Natural killer cell treated with Interleukin-12 subunit alpha and Interleukin-12 subunit beta and Interleukin-15 and Interleukin-18, amount 100 ng/mL, for 72 hours (primary cell): ENCODE results near the gene ANO4. TPM values are rescaled to one million over a fixed set of nuclear protein-coding genes. Genes with fewer than 3 reads are reported as not detected.
"Not testable (repeated sequence)": the region's sequence is repeated elsewhere in the genome, so short reads cannot be mapped to it uniquely, and the experiment has no call there.

ENCODE experiments used
- ATAC-seq, 2 donors: fragments of 150-1000 bp; cut with Tn5 transposase in 1 of 2; sonication (Bioruptor Pico), chemical (Tn5 transposase) in 1 of 2; 2 replicates each; pipeline ENCODE4 v1.10.0; 2021
- DNase-seq: peaks from one replicate; pipeline ENCODE4 v3.0.0; 2022; ENCODE audit warnings: low spot score
- H3K27ac Mint-ChIP-seq, 2 donors: 1 replicate in 1 of 2; 2 replicates in 1 of 2; pipeline ENCODE4 v1.8.0; 2022; ENCODE audit warnings: mixed read lengths in 2 of 2, mild to moderate bottlenecking in 1 of 2, moderate library complexity in 1 of 2
- H3K27me3 Mint-ChIP-seq, 2 donors: 1 replicate in 1 of 2; 2 replicates in 1 of 2; pipeline ENCODE4 v1.8.0; 2022; ENCODE audit warnings: mixed read lengths in 2 of 2
- H3K36me3 Mint-ChIP-seq: one replicate; pipeline ENCODE4 v1.8.0; 2022; ENCODE audit warnings: mixed read lengths
- H3K4me1 Mint-ChIP-seq, 2 donors: 1 replicate in 1 of 2; 2 replicates in 1 of 2; pipeline ENCODE4 v1.8.0; 2022; ENCODE audit warnings: low read depth in 2 of 2, mixed read lengths in 2 of 2, mild to moderate bottlenecking in 1 of 2
- H3K4me3 Mint-ChIP-seq: one replicate; pipeline ENCODE4 v1.8.0; 2022; ENCODE audit warnings: mixed read lengths
- H3K9me3 Mint-ChIP-seq: 2 replicates; pipeline ENCODE4 v1.8.0; 2022; ENCODE audit warnings: mixed read lengths
- total RNA-seq, 2 donors: library from RNA; stranded (reverse); gene quantifications; one replicate each; pipeline ENCODE4 v1.2.3, GENCODE V29; 2022

Gene ANO4
- total RNA-seq, 2 donors from 2014 or later = not detected

DNA sequence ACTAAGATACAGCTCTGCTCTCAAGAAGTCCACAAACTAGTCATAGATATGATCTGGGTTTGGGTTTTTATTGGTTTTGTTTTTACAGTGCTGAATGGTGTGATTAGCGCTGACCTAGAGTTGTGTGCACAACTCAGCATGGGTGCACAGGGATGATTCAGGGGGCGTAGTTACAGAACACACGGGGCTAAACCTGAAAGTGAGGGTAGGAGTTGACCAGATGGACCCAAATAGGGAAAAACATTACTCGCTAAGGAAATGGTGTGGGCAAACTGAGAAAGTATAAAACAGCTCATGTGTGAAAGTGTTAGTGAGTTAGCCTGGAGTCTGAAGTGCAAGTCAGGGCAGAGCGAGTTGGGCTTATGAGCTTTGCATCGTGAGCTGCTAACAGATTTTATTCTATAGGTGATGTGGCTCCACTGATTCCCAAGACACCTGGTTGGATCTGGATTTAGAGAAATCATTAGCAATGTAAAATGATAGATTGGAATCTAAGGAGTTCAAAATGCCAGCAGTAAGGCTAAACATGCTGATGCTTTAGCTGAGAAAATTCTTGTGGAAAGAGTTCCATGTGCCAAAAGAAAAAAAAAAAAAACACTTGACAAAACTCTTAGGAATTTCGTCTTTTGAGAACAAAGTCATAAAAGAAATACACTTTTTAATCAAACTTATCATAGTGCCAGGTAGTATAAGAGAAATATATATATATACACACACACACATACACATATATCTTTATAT is 280.5 kb downstream of the ANO4 start:
- no peak for ATAC-seq
- H3K4me1 Mint-ChIP-seq = no peaks in the 10 kb centered on the region
- H3K27me3 Mint-ChIP-seq = no peaks in the 10 kb centered on the region
- no peak overlapping the region for H3K27ac Mint-ChIP-seq
- DNase-seq = no peak
- H3K9me3 Mint-ChIP-seq = peaks cover 10% of the 10 kb centered on the region
- no peaks in the 10 kb centered on the region for H3K36me3 Mint-ChIP-seq
- H3K4me3 Mint-ChIP-seq = no peak overlapping the region

DNA sequence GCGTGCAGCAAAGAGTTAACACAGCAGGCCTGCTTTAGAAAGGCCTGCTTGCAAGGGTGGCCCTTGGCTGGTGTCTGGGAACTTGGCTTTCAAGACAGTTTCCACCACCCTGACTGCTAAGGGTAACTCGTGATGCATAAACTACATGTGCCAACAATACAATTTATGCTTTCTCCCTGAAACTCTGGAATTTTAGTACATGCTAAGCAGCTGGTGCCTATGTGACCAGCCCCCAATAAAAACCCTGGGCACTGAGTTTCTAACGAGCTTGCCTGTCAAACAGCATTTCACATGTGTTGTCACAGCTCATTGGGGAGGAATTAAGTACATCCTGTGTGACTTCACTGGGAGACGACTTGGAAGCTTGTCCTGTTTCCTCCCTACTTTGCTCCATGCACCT is 282.3 kb downstream of the ANO4 start:
- no peaks in the 10 kb centered on the region for H3K27me3 Mint-ChIP-seq
- peaks cover 4% of the 10 kb centered on the region for H3K9me3 Mint-ChIP-seq
- no peak for ATAC-seq
- no peaks in the 10 kb centered on the region for H3K4me1 Mint-ChIP-seq
- H3K4me3 Mint-ChIP-seq = no peak overlapping the region
- H3K27ac Mint-ChIP-seq = no peak overlapping the region
- DNase-seq = no peak
- no peaks in the 10 kb centered on the region for H3K36me3 Mint-ChIP-seq

DNA sequence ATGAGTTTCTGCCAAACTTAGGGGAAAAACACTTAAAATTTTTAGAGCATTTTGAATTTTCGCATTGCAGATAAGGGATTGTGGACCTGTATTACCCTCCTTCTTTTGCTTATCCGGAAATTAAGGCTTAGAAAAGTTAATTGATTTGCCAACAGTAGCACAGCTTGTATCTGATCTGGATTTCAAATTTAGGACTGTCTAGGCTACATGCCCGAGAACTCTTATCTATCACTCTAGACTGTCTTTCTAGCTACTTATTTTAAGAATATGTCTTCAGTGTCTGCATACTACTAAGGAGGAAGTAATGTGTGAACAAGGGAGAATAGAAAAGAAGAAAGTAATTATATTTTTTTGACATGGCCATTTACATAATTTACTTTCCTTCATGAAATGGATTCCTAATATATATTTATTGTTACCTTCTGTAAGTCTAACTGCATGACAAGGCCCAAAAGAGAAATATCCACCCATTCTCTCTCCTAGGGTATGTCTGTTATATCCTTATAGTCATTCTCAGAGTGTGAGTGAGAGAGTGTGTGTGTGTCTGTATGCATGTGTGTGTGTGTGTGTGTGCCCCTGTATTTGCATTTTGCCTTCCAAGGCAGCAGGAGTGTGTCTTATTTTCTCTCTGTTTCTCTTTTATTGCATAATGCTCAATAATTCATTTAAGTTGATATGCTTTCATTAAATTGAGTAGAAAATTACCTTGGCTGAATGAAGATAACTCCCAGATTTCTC is 283.4 kb downstream of the ANO4 start:
- Mint-ChIP-seq H3K4me1 (no peaks in the 10 kb centered on the region), H3K27me3 (no peaks in the 10 kb centered on the region), H3K36me3 (no peaks in the 10 kb centered on the region), H3K9me3 (peaks cover 3% of the 10 kb centered on the region), H3K27ac (no peak overlapping the region), H3K4me3 (no peak overlapping the region)
- no peak for ATAC-seq
- DNase-seq = no peak

DNA sequence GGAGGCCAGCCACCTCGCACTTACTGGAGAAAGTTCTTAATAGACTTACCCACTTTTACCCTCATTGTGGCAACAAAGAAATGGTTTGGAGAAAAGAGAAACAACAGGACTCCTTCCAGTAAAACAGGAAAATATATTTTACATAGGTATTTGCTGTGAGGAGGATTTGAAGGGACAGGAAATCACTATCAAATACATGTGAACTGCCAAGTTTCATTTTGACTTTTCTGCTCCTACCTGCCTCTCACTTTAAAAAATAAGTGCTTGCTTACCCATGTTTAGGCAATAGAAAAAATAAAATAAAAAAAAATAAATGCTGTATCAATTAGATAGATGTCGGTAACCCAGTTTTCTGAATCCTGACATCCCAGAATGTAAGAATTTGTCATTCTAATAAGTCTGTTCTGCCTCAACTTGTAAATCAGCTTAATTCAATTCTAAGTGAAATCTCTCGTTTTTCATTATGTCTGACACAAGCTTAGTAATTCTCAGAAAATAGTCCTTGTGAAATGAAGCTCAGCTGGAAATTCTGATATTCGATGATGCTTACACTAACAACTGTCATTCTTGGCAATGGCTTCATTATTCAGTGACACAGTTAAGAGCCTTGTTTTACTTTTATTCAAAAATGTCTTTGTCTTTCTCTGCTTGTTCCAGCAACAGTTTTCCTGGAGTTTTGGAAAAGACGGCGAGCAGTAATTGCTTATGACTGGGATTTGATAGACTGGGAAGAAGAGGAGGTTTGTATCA is 284.1 kb downstream of the ANO4 start:
- no peaks in the 10 kb centered on the region for H3K27me3 Mint-ChIP-seq
- no peak for DNase-seq
- H3K27ac Mint-ChIP-seq = no peak overlapping the region
- H3K9me3 Mint-ChIP-seq = peaks cover 3% of the 10 kb centered on the region
- no peak for ATAC-seq
- H3K36me3 Mint-ChIP-seq = no peaks in the 10 kb centered on the region
- no peaks in the 10 kb centered on the region for H3K4me1 Mint-ChIP-seq
- no peak overlapping the region for H3K4me3 Mint-ChIP-seq

DNA sequence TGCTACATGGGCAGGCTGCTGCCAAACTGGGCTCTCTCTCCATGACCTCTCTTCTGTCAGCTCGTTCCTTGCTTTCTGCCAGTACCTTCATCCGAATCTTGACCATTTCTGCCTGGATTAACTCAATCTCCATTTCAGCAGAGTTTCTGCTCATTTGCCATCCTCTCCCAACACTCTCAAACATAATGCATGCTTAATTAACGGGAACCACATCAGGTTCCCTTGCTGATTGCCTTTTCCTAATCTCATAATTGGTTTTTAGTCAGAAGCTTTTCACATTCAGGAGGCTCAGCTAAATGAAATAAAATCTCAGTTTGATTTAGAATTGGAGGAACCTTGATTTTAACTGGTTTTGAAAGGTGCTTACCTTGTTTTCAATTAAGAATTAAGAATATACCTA is 288.1 kb downstream of the ANO4 start:
- no peaks in the 10 kb centered on the region for H3K36me3 Mint-ChIP-seq
- H3K4me1 Mint-ChIP-seq = no peaks in the 10 kb centered on the region
- peaks cover 3% of the 10 kb centered on the region for H3K9me3 Mint-ChIP-seq
- ATAC-seq = no peak
- no peak for DNase-seq
- no peak overlapping the region for H3K27ac Mint-ChIP-seq
- no peaks in the 10 kb centered on the region for H3K27me3 Mint-ChIP-seq
- H3K4me3 Mint-ChIP-seq = no peak overlapping the region

DNA sequence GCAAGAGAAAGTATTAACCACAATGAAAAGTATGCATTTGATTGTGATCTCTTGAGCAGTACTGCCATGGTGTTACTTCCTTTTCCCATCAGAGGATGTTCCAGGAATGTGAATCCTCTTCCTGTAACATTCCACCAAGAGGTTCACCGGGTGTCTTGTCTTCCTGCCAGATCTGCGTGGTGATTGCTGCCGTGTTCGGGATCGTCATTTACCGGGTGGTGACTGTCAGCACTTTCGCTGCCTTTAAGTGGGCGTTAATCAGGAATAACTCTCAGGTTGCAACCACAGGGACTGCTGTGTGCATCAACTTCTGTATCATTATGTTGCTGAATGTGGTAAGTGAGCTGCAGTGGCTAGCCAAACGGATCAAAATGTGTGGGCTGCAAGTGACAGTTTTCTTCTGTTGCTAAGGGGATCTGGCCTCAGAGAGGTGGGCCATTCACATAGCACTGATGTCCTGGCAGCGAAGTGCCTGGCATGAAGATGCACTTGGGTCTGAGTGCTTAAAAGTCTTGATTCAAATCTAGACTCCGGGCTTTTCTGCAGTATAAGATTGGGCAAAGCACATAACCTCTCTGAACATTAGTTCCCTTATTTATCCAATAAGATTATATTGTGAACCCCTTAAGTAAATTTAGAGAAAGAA is 292.0 kb downstream of the ANO4 start:
- no peaks in the 10 kb centered on the region for H3K27me3 Mint-ChIP-seq
- no peaks in the 10 kb centered on the region for H3K36me3 Mint-ChIP-seq
- DNase-seq = no peak
- no peak overlapping the region for H3K27ac Mint-ChIP-seq
- no peak overlapping the region for H3K4me3 Mint-ChIP-seq
- ATAC-seq = no peak
- no peaks in the 10 kb centered on the region for H3K4me1 Mint-ChIP-seq
- H3K9me3 Mint-ChIP-seq = peaks cover 3% of the 10 kb centered on the region

DNA sequence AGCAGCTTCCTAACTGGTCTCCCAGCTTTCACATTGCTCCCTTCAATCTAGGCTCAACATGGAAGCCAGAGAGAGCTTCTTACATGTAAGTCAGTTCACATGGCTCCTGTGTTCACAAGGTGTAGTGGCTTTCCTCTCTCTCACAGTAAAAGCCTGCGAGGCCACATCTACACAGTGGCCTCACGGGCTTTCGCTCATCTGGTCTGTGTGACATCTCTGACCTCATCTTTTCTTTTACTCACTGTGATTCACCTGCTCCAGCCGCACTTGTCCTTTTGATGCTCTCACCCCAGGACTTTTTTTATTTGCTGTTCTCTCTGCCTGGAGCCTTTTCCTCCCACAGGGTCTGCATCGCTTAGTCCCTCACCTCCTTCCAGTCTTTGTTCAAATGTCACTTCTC is 293.3 kb downstream of the ANO4 start:
- no peak for DNase-seq
- no peaks in the 10 kb centered on the region for H3K4me1 Mint-ChIP-seq
- no peak for ATAC-seq
- no peak overlapping the region for H3K27ac Mint-ChIP-seq
- no peak overlapping the region for H3K4me3 Mint-ChIP-seq
- no peaks in the 10 kb centered on the region for H3K36me3 Mint-ChIP-seq
- no peaks in the 10 kb centered on the region for H3K9me3 Mint-ChIP-seq
- H3K27me3 Mint-ChIP-seq = no peaks in the 10 kb centered on the region

DNA sequence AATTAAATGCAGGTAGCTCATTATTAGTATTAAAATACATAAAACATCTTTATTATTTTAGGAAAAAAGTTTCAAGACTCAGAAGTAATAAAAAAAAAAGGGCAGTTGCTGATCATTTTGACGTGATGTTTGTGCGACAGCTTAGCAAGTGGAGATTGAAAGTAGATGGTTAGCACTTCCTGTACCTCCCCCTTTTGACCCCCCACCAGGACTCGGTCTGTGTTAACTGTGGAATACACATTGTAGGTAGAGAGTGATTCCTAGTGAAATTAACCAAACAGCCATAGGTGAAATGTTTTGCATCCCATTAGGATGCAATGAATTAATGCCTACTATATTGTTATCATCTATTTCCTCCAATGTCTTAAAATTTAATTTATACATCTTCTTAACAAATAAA is 294.7 kb downstream of the ANO4 start:
- Mint-ChIP-seq H3K27ac (no peak overlapping the region), H3K4me3 (no peak overlapping the region), H3K27me3 (no peaks in the 10 kb centered on the region), H3K4me1 (no peaks in the 10 kb centered on the region), H3K9me3 (no peaks in the 10 kb centered on the region), H3K36me3 (no peaks in the 10 kb centered on the region)
- DNase-seq = no peak
- ATAC-seq = no peak

DNA sequence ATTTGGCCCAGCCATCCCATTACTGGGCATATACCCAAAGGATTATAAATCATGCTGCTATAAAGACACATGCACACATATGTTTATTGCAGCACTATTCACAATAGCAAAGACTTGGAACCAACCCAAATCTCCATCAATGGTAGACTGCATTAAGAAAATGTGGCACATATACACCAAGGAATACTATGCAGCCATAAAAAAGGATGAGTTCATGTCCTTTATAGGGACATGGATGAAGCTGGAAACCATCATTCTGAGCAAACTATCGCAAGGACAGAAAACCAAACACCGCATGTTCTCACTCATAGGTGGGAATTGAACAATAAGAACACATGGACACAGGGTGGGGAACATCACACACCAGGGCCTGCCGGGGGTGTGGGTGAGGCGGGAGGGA is 295.6 kb downstream of the ANO4 start:
- not testable (repeated sequence) for ATAC-seq, H3K27me3 Mint-ChIP-seq

DNA sequence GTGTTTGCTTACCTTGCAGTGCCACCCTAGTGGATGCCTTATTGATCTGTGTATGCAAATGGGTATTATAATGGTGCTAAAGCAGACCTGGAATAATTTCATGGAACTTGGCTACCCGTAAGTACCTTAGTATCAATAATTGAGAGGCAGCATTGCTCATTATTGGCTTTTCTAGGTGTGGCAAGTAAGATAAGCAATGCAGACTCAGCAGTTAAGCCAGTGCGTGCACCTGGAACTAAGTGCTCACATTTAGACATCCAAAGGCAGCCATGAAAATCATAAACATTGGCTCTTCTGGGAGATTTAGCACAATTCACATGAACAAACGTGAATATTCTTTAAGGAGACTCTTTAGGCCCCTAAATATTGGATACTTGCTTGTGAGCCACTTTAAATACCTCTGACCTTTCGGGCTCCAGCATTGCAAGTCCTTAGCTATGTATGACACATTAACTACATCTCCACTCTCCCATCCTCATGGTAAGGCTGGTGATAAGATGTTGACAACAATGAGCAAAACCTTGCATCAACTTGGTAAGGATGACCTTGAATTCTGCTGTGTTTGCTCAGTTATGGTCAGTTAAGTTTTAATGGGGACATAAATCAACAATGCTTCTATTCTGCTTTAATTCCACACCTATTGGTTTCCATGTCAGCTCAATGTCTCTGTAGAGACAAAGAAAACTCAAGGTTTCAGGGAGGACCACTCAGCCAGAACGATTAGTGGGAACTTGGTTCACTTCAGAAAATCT is 303.4 kb downstream of the ANO4 start:
- Mint-ChIP-seq H3K27me3 (no peaks in the 10 kb centered on the region), H3K4me1 (no peaks in the 10 kb centered on the region), H3K4me3 (no peak overlapping the region), H3K36me3 (no peaks in the 10 kb centered on the region), H3K9me3 (no peaks in the 10 kb centered on the region), H3K27ac (no peak overlapping the region)
- ATAC-seq (no peak), DNase-seq (no peak)

More for the DNA sequence above, 295.6 kb downstream of the ANO4 start:
- not testable (repeated sequence) for H3K4me3 Mint-ChIP-seq, DNase-seq, H3K9me3 Mint-ChIP-seq, H3K4me1 Mint-ChIP-seq, H3K36me3 Mint-ChIP-seq, H3K27ac Mint-ChIP-seq

DNA sequence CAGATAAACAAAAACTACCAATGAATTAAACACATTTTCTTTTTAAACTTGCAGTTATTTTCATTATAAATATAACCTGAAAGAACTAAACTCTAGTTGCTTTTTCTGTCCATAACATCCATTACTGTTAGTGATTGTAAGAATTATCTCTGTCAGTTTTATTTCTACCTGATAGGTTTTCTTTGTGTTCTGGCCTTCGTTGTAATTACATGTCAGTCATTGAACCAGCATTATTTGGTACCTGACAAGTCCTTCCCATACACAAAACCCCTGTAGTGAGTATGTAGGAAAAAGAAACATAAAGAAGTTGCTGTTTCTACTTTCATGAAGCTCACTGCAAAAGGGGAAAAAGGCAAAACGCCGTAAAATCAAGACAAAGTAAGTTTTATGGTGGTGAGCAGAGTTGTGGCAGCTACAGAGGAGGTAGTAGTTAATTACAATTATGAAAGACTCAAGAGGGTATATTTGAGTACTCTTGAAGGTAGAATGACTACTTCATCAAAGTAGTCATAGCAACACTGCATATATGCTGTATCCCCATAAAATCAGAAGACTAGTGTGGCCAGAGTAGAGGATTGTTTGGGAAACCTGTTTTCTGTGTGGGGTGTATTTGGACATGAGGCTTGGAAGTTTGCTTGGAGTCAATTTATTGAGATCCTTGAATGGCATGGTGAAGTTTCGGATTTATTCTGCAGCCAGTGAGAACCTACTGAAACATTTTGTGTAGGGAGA is 312.6 kb downstream of the ANO4 start:
- Mint-ChIP-seq H3K9me3 (peaks cover 8% of the 10 kb centered on the region), H3K4me3 (no peak overlapping the region), H3K36me3 (no peaks in the 10 kb centered on the region), H3K4me1 (no peaks in the 10 kb centered on the region), H3K27me3 (no peaks in the 10 kb centered on the region), H3K27ac (no peak overlapping the region)
- no peak for ATAC-seq
- DNase-seq = no peak

DNA sequence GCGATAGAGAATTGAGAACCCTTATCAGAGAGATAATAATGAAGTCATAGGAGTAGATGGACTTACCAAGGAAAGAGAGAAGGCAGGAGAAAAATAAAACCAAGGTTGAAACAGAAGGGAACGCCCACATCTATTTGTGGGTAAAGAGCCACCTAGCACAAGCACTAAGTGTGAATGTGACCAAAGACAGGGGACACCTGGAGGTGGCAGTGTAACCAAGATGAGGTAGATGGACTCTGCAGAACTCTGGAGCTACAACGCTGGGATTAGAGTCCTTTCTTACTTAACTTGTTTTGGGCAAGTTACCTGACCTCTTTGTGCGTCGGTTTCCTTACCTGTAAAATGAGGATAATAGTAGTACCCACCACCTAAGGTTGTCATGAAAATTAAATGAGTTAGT is 313.6 kb downstream of the ANO4 start:
- H3K4me1 Mint-ChIP-seq = no peaks in the 10 kb centered on the region
- H3K4me3 Mint-ChIP-seq = no peak overlapping the region
- ATAC-seq (no peak), DNase-seq (no peak)
- peaks cover 8% of the 10 kb centered on the region for H3K9me3 Mint-ChIP-seq
- no peaks in the 10 kb centered on the region for H3K36me3 Mint-ChIP-seq
- H3K27me3 Mint-ChIP-seq = no peaks in the 10 kb centered on the region
- H3K27ac Mint-ChIP-seq = no peak overlapping the region

DNA sequence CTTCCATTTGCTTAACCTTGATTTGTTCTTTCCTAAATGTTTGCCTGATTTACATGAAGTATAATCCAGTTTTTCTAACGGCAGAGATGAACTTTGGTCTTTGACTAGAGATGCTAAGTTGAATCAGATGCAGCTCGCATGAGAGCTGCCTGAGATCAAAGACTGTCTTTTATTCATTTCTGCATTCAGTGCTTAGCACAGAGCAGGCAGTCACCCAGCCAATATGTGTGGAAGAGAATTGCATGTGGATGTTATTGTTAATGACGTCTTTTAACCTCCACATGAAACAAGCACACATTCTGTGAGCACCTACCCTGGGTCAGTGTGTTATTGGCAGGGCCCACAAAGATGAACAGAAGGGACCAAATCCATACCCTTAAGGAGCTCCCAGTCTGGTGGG is 316.3 kb downstream of the ANO4 start:
- DNase-seq (no peak), ATAC-seq (no peak)
- H3K27ac Mint-ChIP-seq = no peak overlapping the region
- no peaks in the 10 kb centered on the region for H3K27me3 Mint-ChIP-seq
- no peaks in the 10 kb centered on the region for H3K4me1 Mint-ChIP-seq
- peaks cover 11% of the 10 kb centered on the region for H3K9me3 Mint-ChIP-seq
- no peaks in the 10 kb centered on the region for H3K36me3 Mint-ChIP-seq
- H3K4me3 Mint-ChIP-seq = no peak overlapping the region
